Cardiac fibroblast (primary cell): ENCODE results near the gene LGR4.

ENCODE experiments used
- DNase-seq, 2 donors: peaks; one replicate each; pipeline versions ENCODE4 v3.0.0 to v3.0.0-alpha.2; 2010; ENCODE audit warnings: low read depth in 2 of 2
- H3K4me3 ChIP-seq, 2 donors: replicated peaks in 1 of 2; 1 replicate in 1 of 2; 2 replicates in 1 of 2; pipeline ENCODE4 v1.5.1; 2011; ENCODE audit warnings: low read depth in 2 of 2, low read length in 2 of 2, mild to moderate bottlenecking in 2 of 2, moderate library complexity in 1 of 2
- CTCF ChIP-seq: IDR thresholded peaks from one replicate; pipeline ENCODE4 v1.5.1; 2011; ENCODE audit warnings: low read depth, mild to moderate bottlenecking, low read length, inconsistent platforms

Gene LGR4

GRCh38 chr11:27460158-27460978 lies 12.2 kb downstream of the LGR4 start:
- no peak for DNase-seq
- no peak for TF ChIP-seq CTCF

GRCh38 chr11:27459191-27459590 lies 13.4 kb downstream of the LGR4 start:
- H3K4me3 ChIP-seq, result no peak overlapping the region
- no peak for TF ChIP-seq CTCF
- no peak for DNase-seq

More at GRCh38 chr11:27460158-27460978, 12.2 kb downstream of the LGR4 start:
- no peak overlapping the region for H3K4me3 ChIP-seq

- no peak for DNase-seq
- no peak overlapping the region for H3K4me3 ChIP-seq
- no peak for TF ChIP-seq CTCF
Observed at GRCh38 chr11:27458182-27458581, 14.4 kb downstream of the LGR4 start.

GRCh38 chr11:27456795-27457329 lies 15.7 kb downstream of the LGR4 start:
- no peak overlapping the region for H3K4me3 ChIP-seq
- DNase-seq, result no peak
- TF ChIP-seq CTCF, result no peak

- no peak overlapping the region for H3K4me3 ChIP-seq
- peak; percentile 43 to 71 for DNase-seq
- TF ChIP-seq CTCF, result no peak
Observed at GRCh38 chr11:27456140-27456794, 16.3 kb downstream of the LGR4 start.

- no peak for DNase-seq
- TF ChIP-seq CTCF, result no peak
- H3K4me3 ChIP-seq, result no peak overlapping the region
Observed at GRCh38 chr11:27455667-27456066, 16.9 kb downstream of the LGR4 start.
